SKM-1 (cell line): ENCODE measurements around the gene TSPAN17.
"Not testable (repeated sequence)": the region's sequence is repeated elsewhere in the genome, so short reads cannot be mapped to it uniquely, and the experiment has no call there.

ENCODE experiments used
- DNase-seq: peaks from one replicate; lab custom pipeline; 2025; ENCODE audit not compliant: unreplicated experiment; lab: John Stamatoyannopoulos, UW

TSPAN17 gene

GRCh38 chr5:176647030-176647842, at the start of gene TSPAN17:
TSPAN17 (plus strand) TSS chr5:176647484; CDS start chr5:176647616, 132 bp downstream.
- peak; percentile 95 for DNase-seq

DNA sequence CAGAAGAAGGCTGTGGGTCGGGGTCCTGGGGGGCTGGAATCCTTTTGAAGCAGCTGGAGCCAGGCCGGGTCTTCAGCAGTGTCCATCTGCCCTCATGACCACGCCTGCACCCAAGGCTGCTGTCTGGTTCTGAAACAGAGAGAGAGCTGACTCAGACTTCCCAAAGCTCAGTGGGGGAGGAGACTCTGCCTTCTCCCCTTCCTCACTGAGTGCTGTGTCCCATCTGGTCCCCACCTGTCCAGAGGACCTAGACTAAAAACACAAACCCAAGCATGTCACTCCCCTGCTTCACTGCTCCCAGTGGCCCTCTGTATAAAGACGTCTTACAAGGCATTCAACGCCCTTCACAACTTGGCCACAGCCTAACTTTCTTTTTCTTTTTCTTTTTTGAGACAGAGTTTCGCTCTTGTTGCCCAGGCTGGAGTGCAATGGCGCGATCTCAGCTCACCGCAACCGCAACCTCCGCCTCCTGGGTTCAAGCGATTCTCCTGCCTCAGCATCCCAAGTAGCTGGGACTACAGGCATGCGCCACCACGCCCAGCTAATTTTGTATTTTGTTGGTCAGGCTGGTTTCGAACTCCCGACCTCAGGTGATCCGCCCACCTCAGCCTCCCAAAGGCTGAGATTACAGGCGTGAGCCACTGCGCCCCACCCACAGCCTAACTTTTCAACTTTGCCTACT, 47.4 kb upstream of the TSPAN17 start:
- DNase-seq: not testable (repeated sequence)

GRCh38 chr5:176601901-176602482, 45.3 kb upstream of the TSPAN17 start:
- no peak for DNase-seq

GRCh38 chr5:176603091-176603490, 44.2 kb upstream of the TSPAN17 start:
- DNase-seq: no peak

- DNase-seq: no peak
Measured at GRCh38 chr5:176606032-176606431, 41.3 kb upstream of the TSPAN17 start.

GRCh38 chr5:176606875-176607274, 40.4 kb upstream of the TSPAN17 start:
- DNase-seq: no peak

DNA sequence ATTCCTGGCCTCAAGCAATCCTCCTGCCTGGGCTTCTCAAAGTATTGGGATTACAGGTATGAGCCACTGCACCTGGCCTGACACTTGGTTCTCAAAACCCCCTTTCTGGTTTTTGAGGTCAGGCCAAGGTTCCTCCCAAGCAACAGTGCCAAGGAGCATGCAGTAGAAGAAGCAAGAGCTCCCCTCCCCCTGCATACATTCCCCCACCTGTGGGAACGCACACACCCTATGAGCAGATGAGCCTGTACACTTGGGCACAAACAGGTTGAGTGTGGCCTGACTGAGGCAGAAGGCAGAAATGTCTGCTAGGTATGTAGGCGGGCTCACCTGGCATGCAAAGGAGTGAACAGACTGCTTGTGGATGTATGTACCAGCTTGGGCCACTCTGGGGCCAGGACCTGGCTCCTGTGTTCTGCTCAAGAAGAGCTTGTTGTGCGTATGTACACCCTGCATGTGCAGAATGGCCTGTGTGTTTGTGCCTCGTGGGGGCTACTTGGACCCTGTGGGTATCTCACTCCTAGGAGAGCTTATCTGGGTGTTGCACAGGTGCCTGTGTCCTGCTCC, 39.1 kb upstream of the TSPAN17 start:
- DNase-seq: no peak

- DNase-seq: no peak
Measured at GRCh38 chr5:176608937-176609723, 38.2 kb upstream of the TSPAN17 start.

DNA sequence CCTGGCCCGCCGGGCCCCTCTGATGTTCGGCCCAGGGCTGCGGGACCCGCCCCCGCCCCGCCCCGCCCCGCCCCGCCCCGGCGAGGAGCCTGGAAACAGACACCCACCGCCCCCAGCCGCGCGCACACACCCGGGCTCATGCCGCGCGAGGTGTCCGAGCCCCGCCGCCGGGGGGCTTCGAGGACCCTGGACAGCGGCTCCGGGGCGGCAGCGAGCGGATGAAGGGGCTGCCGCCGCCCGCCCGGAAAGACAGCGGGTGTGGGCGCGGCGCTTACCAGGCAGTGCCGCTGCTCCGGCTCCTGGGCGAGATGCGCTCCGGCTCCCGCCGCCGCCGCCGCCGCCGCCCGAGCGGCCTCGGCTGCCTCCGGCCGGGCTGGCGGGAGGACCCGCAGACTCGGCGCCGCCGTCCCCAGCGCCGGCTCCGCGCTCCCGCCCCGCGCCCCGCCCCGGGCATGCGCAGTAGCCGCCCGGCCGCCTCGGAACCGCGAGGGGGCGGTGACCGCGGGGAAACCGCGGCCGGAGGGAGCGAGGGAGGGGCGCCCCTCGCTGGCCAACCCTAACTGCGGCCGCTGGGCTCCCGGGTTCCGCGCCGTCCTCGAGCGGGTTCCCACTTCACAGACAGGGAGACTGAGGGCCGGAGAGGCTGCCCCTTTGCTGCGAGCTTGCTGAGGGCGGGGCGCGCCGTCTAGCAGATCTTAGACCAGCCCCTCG, 37.4 kb upstream of the TSPAN17 start, which contains the start of gene GPRIN1:
Gene GPRIN1, minus strand, starts transcription at position 433 of the 711 bp plus-strand sequence. CDS start 10,322 bp downstream, outside the sequence.
- no peak for DNase-seq

DNA sequence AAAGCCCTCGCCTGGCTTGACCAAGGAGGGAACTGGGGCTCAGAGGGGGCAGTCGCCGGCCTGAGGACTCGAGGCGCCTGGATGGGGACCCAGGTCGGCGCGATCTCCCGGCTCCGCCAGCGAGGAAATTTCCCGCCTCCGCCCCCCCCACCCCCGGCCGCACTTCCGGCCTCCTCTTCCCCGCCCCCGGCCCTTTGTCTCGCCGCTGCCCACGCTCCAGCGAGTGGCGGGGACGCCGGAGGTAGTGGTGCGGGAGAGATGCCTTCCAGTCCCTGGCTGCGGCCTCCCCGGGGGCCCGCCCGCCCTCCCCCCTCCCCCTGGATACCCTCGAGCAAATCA, 36.9 kb upstream of the TSPAN17 start:
- no peak for DNase-seq

GRCh38 chr5:176611435-176611834, 35.8 kb upstream of the TSPAN17 start:
- peak; percentile 17 for DNase-seq

GRCh38 chr5:176612008-176612407, 35.3 kb upstream of the TSPAN17 start:
- DNase-seq: no peak

GRCh38 chr5:176612855-176613254, 34.4 kb upstream of the TSPAN17 start:
- no peak for DNase-seq

GRCh38 chr5:176614805-176615478, 32.3 kb upstream of the TSPAN17 start:
- DNase-seq: no peak

- no peak for DNase-seq
Measured at GRCh38 chr5:176616511-176616910, 30.8 kb upstream of the TSPAN17 start.

- DNase-seq: no peak
Measured at GRCh38 chr5:176618783-176619182, 28.5 kb upstream of the TSPAN17 start.

GRCh38 chr5:176619203-176619568, 28.1 kb upstream of the TSPAN17 start:
- DNase-seq: peak; percentile 23

DNA sequence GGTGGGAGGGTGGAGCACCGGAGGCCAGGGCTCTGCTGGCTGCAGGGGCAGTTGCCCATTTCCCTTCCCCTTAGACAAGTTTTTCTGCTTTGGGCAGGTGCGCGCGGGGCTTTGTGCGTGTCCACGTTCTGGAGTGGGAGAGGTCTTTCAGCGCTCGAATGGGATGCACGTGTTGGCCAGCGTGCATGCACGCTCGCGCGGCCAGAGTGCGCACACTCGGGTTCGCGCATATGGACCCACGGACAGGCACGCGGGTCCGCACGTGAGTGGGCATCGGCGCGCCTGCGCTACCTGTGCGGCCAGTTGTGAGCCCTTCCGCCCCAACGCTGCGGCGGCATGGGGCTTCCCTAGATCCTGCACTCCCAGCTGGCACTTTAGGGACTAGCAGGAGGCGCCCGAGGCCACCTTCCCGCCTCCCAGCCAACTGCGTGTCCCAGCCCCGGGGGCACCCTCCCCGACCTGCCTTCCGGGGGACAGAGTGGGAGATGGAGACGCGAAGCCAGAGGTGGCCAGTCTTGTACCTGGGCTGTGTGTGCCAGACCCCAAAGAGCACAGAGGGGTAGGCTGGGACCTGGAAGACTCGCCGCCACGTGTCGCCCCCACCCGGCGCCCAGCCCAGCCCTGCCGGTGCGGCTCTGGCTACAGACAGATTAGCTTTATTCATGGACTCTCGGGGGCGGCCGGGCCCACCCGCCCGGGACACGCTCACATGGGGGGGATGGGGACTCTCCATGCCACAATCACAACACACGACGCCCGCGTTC, 27.5 kb upstream of the TSPAN17 start:
- DNase-seq: no peak
